K562 (cell line): ENCODE measurements around the gene HRH1. TPM values are rescaled to one million over a fixed set of nuclear protein-coding genes. Genes with fewer than 3 reads are reported as not detected.

Experiments used
- ATAC-seq: fragments of 200-7000 bp; cut with Tn5 transposase; 3 replicates; pipeline ENCODE4 v1.9.1; 2020; ENCODE audit warnings: moderate library complexity
- BruUV-seq: library from RNA; stranded (reverse); fragments of 400-500 nt; replicated peaks from 2 replicates; lab custom pipeline; 2021; lab: Mats Ljungman, UMichigan
- CTCF ChIA-PET: fragments of 300-600 bp; formaldehyde crosslinking; extraction: SDS; loops from one replicate; lab custom pipeline; 2021; ENCODE audit warnings: low intra/inter-chr PET ratio; lab: Yijun Ruan, JAX
- POLR2A ChIA-PET: fragments of 300-600, 350-650 bp; sonication (Branson Sonifier 250); formaldehyde crosslinking; extraction: SDS; loops from one replicate; lab custom pipeline; 2021; ENCODE audit warnings: antibody characterized with exemption, inconsistent platforms; lab: Yijun Ruan, JAX
- DNase-seq, 4 experiments: peaks; one replicate each; pipeline versions ENCODE4 v3.0.0 to v3.0.0-alpha.2; 2011 to 2018; ENCODE audit warnings: low spot score in 3 of 4, mixed read lengths in 3 of 4; ENCODE audit errors: extremely low read depth in 1 of 4
- FAIRE-seq: peaks from 2 replicates; lab custom pipeline; 2011; peaks lifted over from hg19 to GRCh38; lab: Jason Lieb, UNC
- H2AFZ ChIP-seq: 2 replicates; pipeline ENCODE4 v1.6.0; 2011; ENCODE audit warnings: low read depth, low read length, control low read depth, inconsistent platforms
- H3K27ac ChIP-seq: fragments of 200-600 bp; 3 replicates; pipeline ENCODE4 v1.8.0; 2011; ENCODE audit warnings: low read depth, mild to moderate bottlenecking, control low read depth, inconsistent platforms, low read length, moderate library complexity, mixed read lengths; ENCODE audit errors: extremely low read depth
- H3K27me3 ChIP-seq, 2 experiments: fragments of 300-600 bp in 1 of 2; 2 replicates in 1 of 2; 3 replicates in 1 of 2; pipeline versions ENCODE4 v1.6.0 to v1.8.0; 2011; ENCODE audit warnings: inconsistent platforms in 2 of 2, low read length in 2 of 2, mild to moderate bottlenecking in 1 of 2, mixed read lengths in 1 of 2, moderate library complexity in 1 of 2; ENCODE audit not compliant: control insufficient read depth in 2 of 2, insufficient read depth in 2 of 2
- H3K36me3 ChIP-seq: fragments of 300-600 bp; 3 replicates; pipeline ENCODE4 v1.8.0; 2011; ENCODE audit warnings: mild to moderate bottlenecking, low read length, inconsistent platforms; ENCODE audit not compliant: control insufficient read depth, insufficient read depth
- H3K4me1 ChIP-seq, 2 experiments: fragments of 200-600 bp in 1 of 2; replicated peaks in 1 of 2; 2 replicates in 1 of 2; 3 replicates in 1 of 2; pipeline versions ENCODE4 v1.5.1 to v1.8.0; 2011; ENCODE audit warnings: inconsistent platforms in 2 of 2, low read length in 2 of 2, mild to moderate bottlenecking in 1 of 2, mixed read lengths in 1 of 2, moderate library complexity in 1 of 2; ENCODE audit not compliant: control insufficient read depth in 2 of 2, insufficient read depth in 2 of 2
- H3K4me2 ChIP-seq: 2 replicates; pipeline ENCODE4 v1.6.1; 2011; ENCODE audit warnings: low read length, control low read depth, inconsistent platforms, mixed read lengths; ENCODE audit not compliant: insufficient read depth
- H3K4me3 ChIP-seq: fragments of 200-600 bp; sonication (generic), shearing (Covaris generic); 2 replicates; pipeline ENCODE4 v1.5.1; 2016; ENCODE audit warnings: control low read depth, inconsistent platforms
- H3K79me2 ChIP-seq: fragments of 200-600 bp; 3 replicates; pipeline ENCODE4 v1.8.0; 2011; ENCODE audit warnings: low read length, inconsistent platforms; ENCODE audit not compliant: control insufficient read depth, insufficient read depth
- H3K9ac ChIP-seq, 2 experiments: 2 replicates each; pipeline versions ENCODE4 v1.6.0 to v1.6.1; 2011; ENCODE audit warnings: low read depth in 2 of 2, low read length in 2 of 2, control low read depth in 1 of 2, inconsistent platforms in 1 of 2, mild to moderate bottlenecking in 1 of 2, mixed read lengths in 1 of 2; ENCODE audit not compliant: insufficient read depth in 1 of 2
- H3K9me1 ChIP-seq: one replicate; pipeline ENCODE4 v1.6.0; 2011; ENCODE audit warnings: inconsistent platforms, mild to moderate bottlenecking, low read length, moderate library complexity; ENCODE audit not compliant: control insufficient read depth, insufficient read depth
- H3K9me3 ChIP-seq: replicated peaks from 2 replicates; pipeline ENCODE4 v1.5.1; 2011; ENCODE audit warnings: low read depth, low read length, inconsistent platforms; ENCODE audit not compliant: control insufficient read depth, insufficient read depth
- H4K20me1 ChIP-seq: replicated peaks from 2 replicates; pipeline ENCODE4 v1.6.1; 2011; ENCODE audit warnings: low read length, inconsistent platforms, mixed read lengths; ENCODE audit not compliant: control insufficient read depth, insufficient read depth
- BCL6 ChIP-seq: fragments of 250-450 bp; sonication (Bioruptor Pico); IDR thresholded peaks from 2 replicates; pipeline ENCODE4 v1.4.0; 2020
- ZC3H4 ChIP-seq: sonication (generic); formaldehyde crosslinking; IDR thresholded peaks from 2 replicates; pipeline ENCODE4 v1.9.0; 2021; ENCODE audit warnings: missing genetic modification reagents, borderline replicate concordance
- ZNF12 ChIP-seq: sonication (generic); formaldehyde crosslinking; IDR thresholded peaks from 2 replicates; pipeline ENCODE4 v1.4.0; 2020; ENCODE audit warnings: mild to moderate bottlenecking, missing genetic modification reagents
- WGBS: fragments of 100-300 bp; shearing (Covaris generic); methylation state at CpG from one replicate; pipeline ENCODE4 v1.1.6; 2016; ENCODE audit warnings: low coverage, mixed read lengths; ENCODE audit not compliant: insufficient coverage; ENCODE audit errors: missing lambda C conversion rate; 5-methylcytosine and 5-hydroxymethylcytosine counted together
- in situ Hi-C: fragments of 300-500 bp; cut with MboI; formaldehyde crosslinking; loops from 4 replicates; pipeline ENCODE4 v1.15.0; 2018; ENCODE audit warnings: inconsistent platforms, mixed read lengths
- intact Hi-C: fragments of 100-400 bp; cut with micrococcal nuclease; formaldehyde crosslinking; loops from 2 replicates; pipeline ENCODE4 v1.14.2; 2022
- polyA plus RNA-seq, 8 experiments: library from polyadenylated mRNA; depleted of rRNA in 4 of 8; stranded (reverse) in 5 of 8; unstranded in 3 of 8; fragments of >200 nt; fragmentation: Nextera tagmentation in 2 of 8; fragmentation: Illumina TruSeq in 1 of 8; extraction: Ambion mirVana in 2 of 8; extraction: Trizol in 1 of 8; gene quantifications; 2 replicates each; pipeline versions ENCODE4 v1.2.1 to v1.2.3, GENCODE V29; 2011 to 2014; ENCODE audit warnings: inconsistent platforms in 1 of 8, missing spikeins in 1 of 8
- total RNA-seq, 7 experiments: library from RNA; depleted of rRNA in 6 of 7; stranded (reverse); fragments of >200 nt in 6 of 7; fragmentation: Illumina TruSeq in 2 of 7; extraction: Trizol in 2 of 7; gene quantifications; 2 replicates each; pipeline versions ENCODE4 v1.2.1 to v1.2.3, GENCODE V29; 2011 to 2021; ENCODE audit warnings: low replicate concordance in 1 of 7
- TF ChIP-seq, protein P1 (sequence below): fragments of 250-450 bp; sonication (Bioruptor Pico); IDR thresholded peaks from 2 replicates; pipeline ENCODE4 v1.8.0; 2021; ENCODE audit warnings: mild to moderate bottlenecking, moderate library complexity
- TF ChIP-seq, protein P2 (sequence below), 3 experiments: fragments of 200-800 bp in 1 of 3; sonication (Bioruptor generic) in 1 of 3; sonication (generic) in 1 of 3; formaldehyde crosslinking in 1 of 3; IDR thresholded peaks; 2 replicates each; pipeline versions ENCODE4 v1.6.1 to v1.8.0; 2016 to 2022; ENCODE audit warnings: mild to moderate bottlenecking in 2 of 3, missing compliant biosample characterization in 2 of 3, missing genetic modification characterization in 2 of 3, missing genetic modification reagents in 1 of 3
- TF ChIP-seq, protein P3 (sequence below): fragments of 200-600 bp; sonication (generic); IDR thresholded peaks from one replicate; pipeline ENCODE4 v1.6.1; 2012; ENCODE audit warnings: mild to moderate bottlenecking, low read depth, low read length, inconsistent platforms

The HRH1 gene
- total and polyA plus RNA-seq, 9 of the 15 experiments (the other 6 are each of a cell fraction or from before 2014, with no cell fraction given): 0.03 to 0.15 (median 0.06) TPM; not detected in 1

DNA sequence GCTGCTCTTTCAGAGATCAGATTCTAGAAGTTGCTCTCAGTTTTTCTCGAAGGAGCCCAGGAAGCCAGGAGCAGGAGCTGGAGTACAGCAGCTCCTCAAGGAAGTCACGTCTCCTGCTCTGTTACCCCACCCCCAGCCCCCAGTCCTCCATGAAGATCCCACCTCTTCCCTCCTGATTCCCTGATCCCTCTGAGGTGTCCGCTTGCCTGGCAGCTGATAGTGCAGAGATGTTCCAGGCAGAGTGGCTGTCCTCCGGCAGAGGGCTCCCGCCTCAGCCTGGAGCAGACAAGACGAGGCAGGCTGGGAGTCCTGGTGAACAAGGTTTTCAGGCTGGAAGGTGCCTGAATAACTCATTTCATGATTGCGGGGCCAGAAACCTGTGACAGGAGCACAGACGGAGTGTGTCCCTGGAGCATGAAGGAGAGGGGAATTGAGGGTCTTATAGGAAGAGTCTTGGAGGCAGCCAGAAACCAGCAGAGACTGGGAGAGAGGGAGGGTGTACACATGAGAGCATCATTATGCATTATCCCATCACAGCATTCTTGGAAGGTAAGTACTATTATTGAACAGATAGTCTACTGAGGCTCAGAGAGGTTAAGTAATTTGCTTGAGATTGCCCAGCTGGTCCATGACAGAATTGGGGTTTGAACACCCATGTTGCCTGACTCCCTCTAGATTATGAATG, 1.2 kb downstream of the HRH1 start:
- H3K4me2 ChIP-seq: no peak overlapping the region
- in situ Hi-C loops (no loop called here), intact Hi-C loops (loop anchor here (5.0 kb wide), 2 partner anchors 52 to 497 kb away; no protein-coding TSS in a partner anchor)
- no peaks in the 10 kb centered on the region for H3K9me1 ChIP-seq
- H3K9ac ChIP-seq: no peak overlapping the region
- POLR2A ChIA-PET: interaction anchor here (0.7 to 1.0 kb wide), 4 partner anchors 22 to 218 kb away, joined by 3 to 4 read pairs (median 4); no protein-coding TSS in a partner anchor
- H3K9me3 ChIP-seq: no peaks in the 10 kb centered on the region
- CTCF ChIA-PET: interaction anchor here (1.2 kb wide), 1 partner anchor 496 kb away, joined by 9 read pairs; no protein-coding TSS in a partner anchor
- peaks cover 5% of the 10 kb centered on the region for H4K20me1 ChIP-seq
- H3K36me3 ChIP-seq: no peaks in the 10 kb centered on the region
- ATAC-seq (peak; percentile 96), FAIRE-seq (peak; percentile 19), DNase-seq (peak; percentile 31 to 52 (median 46))
- H3K4me1 ChIP-seq: peaks cover 0 to 8% of the 10 kb centered on the region in 2 experiments; a peak in 1 of 5 replicates
- H3K79me2 ChIP-seq: no peaks in the 10 kb centered on the region
- H3K27me3 ChIP-seq: peaks cover 19 to 44% of the 10 kb centered on the region in 2 experiments; a peak in 4 of 5 replicates
- 3% methylated on average over 8 of the region's 8 CpGs for WGBS
- no peak overlapping the region for H2AFZ ChIP-seq
- H3K27ac ChIP-seq: no peak overlapping the region
- H3K4me3 ChIP-seq: no peak overlapping the region
- no TSS peak for BruUV-seq
- TF ChIP-seq ZNF12: no peak
- TF ChIP-seq, protein P1, sequence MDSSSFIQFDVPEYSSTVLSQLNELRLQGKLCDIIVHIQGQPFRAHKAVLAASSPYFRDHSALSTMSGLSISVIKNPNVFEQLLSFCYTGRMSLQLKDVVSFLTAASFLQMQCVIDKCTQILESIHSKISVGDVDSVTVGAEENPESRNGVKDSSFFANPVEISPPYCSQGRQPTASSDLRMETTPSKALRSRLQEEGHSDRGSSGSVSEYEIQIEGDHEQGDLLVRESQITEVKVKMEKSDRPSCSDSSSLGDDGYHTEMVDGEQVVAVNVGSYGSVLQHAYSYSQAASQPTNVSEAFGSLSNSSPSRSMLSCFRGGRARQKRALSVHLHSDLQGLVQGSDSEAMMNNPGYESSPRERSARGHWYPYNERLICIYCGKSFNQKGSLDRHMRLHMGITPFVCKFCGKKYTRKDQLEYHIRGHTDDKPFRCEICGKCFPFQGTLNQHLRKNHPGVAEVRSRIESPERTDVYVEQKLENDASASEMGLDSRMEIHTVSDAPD (CRISPR knock-in tag): no peak
- TF ChIP-seq, protein P2, sequence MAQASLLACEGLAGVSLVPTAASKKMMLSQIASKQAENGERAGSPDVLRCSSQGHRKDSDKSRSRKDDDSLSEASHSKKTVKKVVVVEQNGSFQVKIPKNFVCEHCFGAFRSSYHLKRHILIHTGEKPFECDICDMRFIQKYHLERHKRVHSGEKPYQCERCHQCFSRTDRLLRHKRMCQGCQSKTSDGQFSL (CRISPR knock-in tag; IDR thresholded peaks at IDR 0.05): no peak
- TF ChIP-seq, protein P2 (tag; IDR thresholded peaks at IDR 0.05): no peak
- TF ChIP-seq ZC3H4: no peak
- TF ChIP-seq BCL6 (CRISPR knock-in tag): no peak
- TF ChIP-seq, protein P3, sequence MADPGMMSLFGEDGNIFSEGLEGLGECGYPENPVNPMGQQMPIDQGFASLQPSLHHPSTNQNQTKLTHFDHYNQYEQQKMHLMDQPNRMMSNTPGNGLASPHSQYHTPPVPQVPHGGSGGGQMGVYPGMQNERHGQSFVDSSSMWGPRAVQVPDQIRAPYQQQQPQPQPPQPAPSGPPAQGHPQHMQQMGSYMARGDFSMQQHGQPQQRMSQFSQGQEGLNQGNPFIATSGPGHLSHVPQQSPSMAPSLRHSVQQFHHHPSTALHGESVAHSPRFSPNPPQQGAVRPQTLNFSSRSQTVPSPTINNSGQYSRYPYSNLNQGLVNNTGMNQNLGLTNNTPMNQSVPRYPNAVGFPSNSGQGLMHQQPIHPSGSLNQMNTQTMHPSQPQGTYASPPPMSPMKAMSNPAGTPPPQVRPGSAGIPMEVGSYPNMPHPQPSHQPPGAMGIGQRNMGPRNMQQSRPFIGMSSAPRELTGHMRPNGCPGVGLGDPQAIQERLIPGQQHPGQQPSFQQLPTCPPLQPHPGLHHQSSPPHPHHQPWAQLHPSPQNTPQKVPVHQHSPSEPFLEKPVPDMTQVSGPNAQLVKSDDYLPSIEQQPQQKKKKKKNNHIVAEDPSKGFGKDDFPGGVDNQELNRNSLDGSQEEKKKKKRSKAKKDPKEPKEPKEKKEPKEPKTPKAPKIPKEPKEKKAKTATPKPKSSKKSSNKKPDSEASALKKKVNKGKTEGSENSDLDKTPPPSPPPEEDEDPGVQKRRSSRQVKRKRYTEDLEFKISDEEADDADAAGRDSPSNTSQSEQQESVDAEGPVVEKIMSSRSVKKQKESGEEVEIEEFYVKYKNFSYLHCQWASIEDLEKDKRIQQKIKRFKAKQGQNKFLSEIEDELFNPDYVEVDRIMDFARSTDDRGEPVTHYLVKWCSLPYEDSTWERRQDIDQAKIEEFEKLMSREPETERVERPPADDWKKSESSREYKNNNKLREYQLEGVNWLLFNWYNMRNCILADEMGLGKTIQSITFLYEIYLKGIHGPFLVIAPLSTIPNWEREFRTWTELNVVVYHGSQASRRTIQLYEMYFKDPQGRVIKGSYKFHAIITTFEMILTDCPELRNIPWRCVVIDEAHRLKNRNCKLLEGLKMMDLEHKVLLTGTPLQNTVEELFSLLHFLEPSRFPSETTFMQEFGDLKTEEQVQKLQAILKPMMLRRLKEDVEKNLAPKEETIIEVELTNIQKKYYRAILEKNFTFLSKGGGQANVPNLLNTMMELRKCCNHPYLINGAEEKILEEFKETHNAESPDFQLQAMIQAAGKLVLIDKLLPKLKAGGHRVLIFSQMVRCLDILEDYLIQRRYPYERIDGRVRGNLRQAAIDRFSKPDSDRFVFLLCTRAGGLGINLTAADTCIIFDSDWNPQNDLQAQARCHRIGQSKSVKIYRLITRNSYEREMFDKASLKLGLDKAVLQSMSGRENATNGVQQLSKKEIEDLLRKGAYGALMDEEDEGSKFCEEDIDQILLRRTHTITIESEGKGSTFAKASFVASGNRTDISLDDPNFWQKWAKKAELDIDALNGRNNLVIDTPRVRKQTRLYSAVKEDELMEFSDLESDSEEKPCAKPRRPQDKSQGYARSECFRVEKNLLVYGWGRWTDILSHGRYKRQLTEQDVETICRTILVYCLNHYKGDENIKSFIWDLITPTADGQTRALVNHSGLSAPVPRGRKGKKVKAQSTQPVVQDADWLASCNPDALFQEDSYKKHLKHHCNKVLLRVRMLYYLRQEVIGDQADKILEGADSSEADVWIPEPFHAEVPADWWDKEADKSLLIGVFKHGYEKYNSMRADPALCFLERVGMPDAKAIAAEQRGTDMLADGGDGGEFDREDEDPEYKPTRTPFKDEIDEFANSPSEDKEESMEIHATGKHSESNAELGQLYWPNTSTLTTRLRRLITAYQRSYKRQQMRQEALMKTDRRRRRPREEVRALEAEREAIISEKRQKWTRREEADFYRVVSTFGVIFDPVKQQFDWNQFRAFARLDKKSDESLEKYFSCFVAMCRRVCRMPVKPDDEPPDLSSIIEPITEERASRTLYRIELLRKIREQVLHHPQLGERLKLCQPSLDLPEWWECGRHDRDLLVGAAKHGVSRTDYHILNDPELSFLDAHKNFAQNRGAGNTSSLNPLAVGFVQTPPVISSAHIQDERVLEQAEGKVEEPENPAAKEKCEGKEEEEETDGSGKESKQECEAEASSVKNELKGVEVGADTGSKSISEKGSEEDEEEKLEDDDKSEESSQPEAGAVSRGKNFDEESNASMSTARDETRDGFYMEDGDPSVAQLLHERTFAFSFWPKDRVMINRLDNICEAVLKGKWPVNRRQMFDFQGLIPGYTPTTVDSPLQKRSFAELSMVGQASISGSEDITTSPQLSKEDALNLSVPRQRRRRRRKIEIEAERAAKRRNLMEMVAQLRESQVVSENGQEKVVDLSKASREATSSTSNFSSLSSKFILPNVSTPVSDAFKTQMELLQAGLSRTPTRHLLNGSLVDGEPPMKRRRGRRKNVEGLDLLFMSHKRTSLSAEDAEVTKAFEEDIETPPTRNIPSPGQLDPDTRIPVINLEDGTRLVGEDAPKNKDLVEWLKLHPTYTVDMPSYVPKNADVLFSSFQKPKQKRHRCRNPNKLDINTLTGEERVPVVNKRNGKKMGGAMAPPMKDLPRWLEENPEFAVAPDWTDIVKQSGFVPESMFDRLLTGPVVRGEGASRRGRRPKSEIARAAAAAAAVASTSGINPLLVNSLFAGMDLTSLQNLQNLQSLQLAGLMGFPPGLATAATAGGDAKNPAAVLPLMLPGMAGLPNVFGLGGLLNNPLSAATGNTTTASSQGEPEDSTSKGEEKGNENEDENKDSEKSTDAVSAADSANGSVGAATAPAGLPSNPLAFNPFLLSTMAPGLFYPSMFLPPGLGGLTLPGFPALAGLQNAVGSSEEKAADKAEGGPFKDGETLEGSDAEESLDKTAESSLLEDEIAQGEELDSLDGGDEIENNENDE: no peak
